Left ventricle myocardium inferior (tissue), 1 donor: ENCODE measurements around the gene MAGI2. TPM values are rescaled to one million over a fixed set of nuclear protein-coding genes. Genes with fewer than 3 reads are reported as not detected.

Experiments
- DNase-seq: peaks from one replicate; pipeline ENCODE4 v3.0.0-alpha.2; 2020
- H3K27ac ChIP-seq: fragments of 200-600 bp; replicated peaks from 2 replicates; pipeline ENCODE4 v1.8.0; 2021
- H3K27me3 ChIP-seq: fragments of 200-600 bp; 2 replicates; pipeline ENCODE4 v1.8.0; 2021; ENCODE audit warnings: low read depth
- H3K36me3 ChIP-seq: fragments of 200-600 bp; 2 replicates; pipeline ENCODE4 v1.8.0; 2021
- H3K4me1 ChIP-seq: fragments of 200-600 bp; 2 replicates; pipeline ENCODE4 v1.8.0; 2021
- H3K4me3 ChIP-seq: fragments of 200-600 bp; 2 replicates; pipeline ENCODE4 v1.8.0; 2021; ENCODE audit warnings: mild to moderate bottlenecking, moderate library complexity
- H3K9me3 ChIP-seq: fragments of 200-600 bp; replicated peaks from 2 replicates; pipeline ENCODE4 v1.8.0; 2021
- CTCF ChIP-seq: fragments of 200-600 bp; IDR thresholded peaks from 2 replicates; pipeline ENCODE4 v1.8.0; 2021; ENCODE audit warnings: antibody characterized with exemption, mild to moderate bottlenecking, borderline replicate concordance
- intact Hi-C: fragments of 100-400 bp; cut with micrococcal nuclease; formaldehyde crosslinking; loops from one replicate; pipeline ENCODE4 v1.11.0; 2022
- total RNA-seq: library from RNA; stranded (reverse); fragmentation: NEBNext Ultra II Directional; extraction: Animal tissue kit (Norgen Biotek cat#: 25700); gene quantifications from one replicate; pipeline ENCODE4 v1.2.1, GENCODE V29; 2021
- donor health status: DM: no; HTN: yes; CAD: no; lungs with severe emphysema.

MAGI2 gene
- total RNA-seq, 1 donor from 2014 or later: 4.5 TPM

- H3K36me3 ChIP-seq: no peaks in the 10 kb centered on the region
- no peaks in the 10 kb centered on the region for H3K9me3 ChIP-seq
- intact Hi-C loops: no loop called here
- H3K27me3 ChIP-seq: no peaks in the 10 kb centered on the region
- H3K27ac ChIP-seq: no peak overlapping the region
- no peak for TF ChIP-seq CTCF
- no peak overlapping the region for H3K4me3 ChIP-seq
- no peak for DNase-seq
- H3K4me1 ChIP-seq: no peaks in the 10 kb centered on the region
These were observed 750.7 kb downstream of the MAGI2 start for GRCh38 chr7:78702770-78703169.

- TF ChIP-seq CTCF: no peak
- intact Hi-C loops: no loop called here
- H3K4me3 ChIP-seq: no peak overlapping the region
These were observed 757.6 kb downstream of the MAGI2 start for GRCh38 chr7:78695826-78696225.

GRCh38 chr7:78691584-78691983 is 761.9 kb downstream of the MAGI2 start:
- Histone ChIP-seq H3K9me3 (no peaks in the 10 kb centered on the region), H3K4me3 (no peak overlapping the region), H3K36me3 (no peaks in the 10 kb centered on the region), H3K4me1 (no peaks in the 10 kb centered on the region), H3K27ac (no peak overlapping the region), H3K27me3 (no peaks in the 10 kb centered on the region)
- TF ChIP-seq CTCF: no peak
- DNase-seq: no peak
- intact Hi-C loops: no loop called here

More at GRCh38 chr7:78695826-78696225, 757.6 kb downstream of the MAGI2 start:
- H3K27me3 ChIP-seq: no peaks in the 10 kb centered on the region
- H3K9me3 ChIP-seq: no peaks in the 10 kb centered on the region
- no peaks in the 10 kb centered on the region for H3K4me1 ChIP-seq
- H3K27ac ChIP-seq: no peak overlapping the region
- no peaks in the 10 kb centered on the region for H3K36me3 ChIP-seq
- DNase-seq: no peak

GRCh38 chr7:78690174-78690573 is 763.3 kb downstream of the MAGI2 start:
- DNase-seq: no peak
- Histone ChIP-seq H3K27me3 (no peaks in the 10 kb centered on the region), H3K4me1 (no peaks in the 10 kb centered on the region), H3K9me3 (no peaks in the 10 kb centered on the region), H3K4me3 (no peak overlapping the region), H3K27ac (no peak overlapping the region), H3K36me3 (no peaks in the 10 kb centered on the region)
- intact Hi-C loops: no loop called here
- no peak for TF ChIP-seq CTCF

- H3K36me3 ChIP-seq: no peaks in the 10 kb centered on the region
- H3K27me3 ChIP-seq: no peaks in the 10 kb centered on the region
- H3K9me3 ChIP-seq: no peaks in the 10 kb centered on the region
- H3K4me1 ChIP-seq: no peaks in the 10 kb centered on the region
- no peak overlapping the region for H3K27ac ChIP-seq
- no peak for TF ChIP-seq CTCF
- no peak overlapping the region for H3K4me3 ChIP-seq
- no peak for DNase-seq
- intact Hi-C loops: no loop called here
These were observed 765.1 kb downstream of the MAGI2 start for GRCh38 chr7:78688376-78688775.

- TF ChIP-seq CTCF: no peak
- H3K4me1 ChIP-seq: no peaks in the 10 kb centered on the region
- intact Hi-C loops: no loop called here
- DNase-seq: no peak
- no peaks in the 10 kb centered on the region for H3K27me3 ChIP-seq
- H3K27ac ChIP-seq: no peak overlapping the region
- H3K9me3 ChIP-seq: no peaks in the 10 kb centered on the region
- H3K36me3 ChIP-seq: no peaks in the 10 kb centered on the region
- H3K4me3 ChIP-seq: no peak overlapping the region
These were observed 767.3 kb downstream of the MAGI2 start for GRCh38 chr7:78686189-78686588.
